Thyroid gland (tissue), 4 donors: ENCODE measurements around the gene GJC2. TPM values are rescaled to one million over a fixed set of nuclear protein-coding genes. Genes with fewer than 3 reads are reported as not detected.
A peak's percentile ranks its signal among the peaks of the same experiment; 100 is the strongest.
"Not testable (repeated sequence)": the region's sequence is repeated elsewhere in the genome, so short reads cannot be mapped to it uniquely, and the experiment has no call there.

Experiments used
- DNase-seq, 2 donors: peaks; one replicate each; pipeline ENCODE4 v3.0.0-alpha.2; 2019
- H3K27ac ChIP-seq, 3 donors: fragments of 200-600 bp; sonication (generic); 1 replicate in 2 of 3; 2 replicates in 1 of 3; pipeline ENCODE4 v1.5.1; 2016 to 2019; ENCODE audit warnings: mild to moderate bottlenecking in 1 of 3, moderate library complexity in 1 of 3
- H3K27me3 ChIP-seq: fragments of 200-600 bp; sonication (generic); one replicate; pipeline ENCODE4 v1.5.1; 2019
- H3K36me3 ChIP-seq, 2 donors: fragments of 200-600 bp; sonication (generic); one replicate each; pipeline ENCODE4 v1.5.1; 2016 to 2019
- H3K4me1 ChIP-seq, 2 donors: fragments of 200-600 bp; sonication (generic); one replicate each; pipeline ENCODE4 v1.5.1; 2017 to 2019
- H3K4me3 ChIP-seq, 3 donors: fragments of 200-600 bp; sonication (generic); replicated peaks in 1 of 3; 1 replicate in 2 of 3; 2 replicates in 1 of 3; pipeline ENCODE4 v1.5.1; 2016; ENCODE audit warnings: mild to moderate bottlenecking in 1 of 3
- H3K9me3 ChIP-seq: fragments of 200-600 bp; sonication (generic); one replicate; pipeline ENCODE4 v1.5.1; 2017
- POLR2A ChIP-seq, 2 donors: fragments of 450-650 bp; IDR thresholded peaks; one replicate each; pipeline ENCODE4 v1.6.1; 2017; ENCODE audit warnings: antibody characterized with exemption in 2 of 2, mild to moderate bottlenecking in 2 of 2, moderate library complexity in 1 of 2
- WGBS, 2 donors: methylation state at CpG; one replicate each; pipeline ENCODE4 v1.1.5; 2017; 5-methylcytosine and 5-hydroxymethylcytosine counted together
- intact Hi-C: fragments of 100-400 bp; cut with DNase I; formaldehyde crosslinking; loops from one replicate; pipeline ENCODE4 v1.15.1; 2023
- total RNA-seq, 4 donors: library from RNA; depleted of rRNA; stranded (reverse); fragments of >200 nt; gene quantifications; one replicate each; pipeline ENCODE4 v1.2.3, GENCODE V29; 2016
- TF ChIP-seq, protein P1 (sequence below), 6 experiments: fragments of 200-600 bp in 3 of 6; fragments of 450-650 bp in 3 of 6; sonication (generic) in 3 of 6; IDR thresholded peaks; one replicate each; pipeline ENCODE4 v1.5.1; 2016 to 2019; ENCODE audit warnings: antibody characterized with exemption in 6 of 6, mild to moderate bottlenecking in 2 of 6, inconsistent platforms in 1 of 6, moderate library complexity in 1 of 6

The GJC2 gene
- total RNA-seq, 4 donors from 2014 or later, result 2.1 to 14.0 (median 3.8) TPM

DNA sequence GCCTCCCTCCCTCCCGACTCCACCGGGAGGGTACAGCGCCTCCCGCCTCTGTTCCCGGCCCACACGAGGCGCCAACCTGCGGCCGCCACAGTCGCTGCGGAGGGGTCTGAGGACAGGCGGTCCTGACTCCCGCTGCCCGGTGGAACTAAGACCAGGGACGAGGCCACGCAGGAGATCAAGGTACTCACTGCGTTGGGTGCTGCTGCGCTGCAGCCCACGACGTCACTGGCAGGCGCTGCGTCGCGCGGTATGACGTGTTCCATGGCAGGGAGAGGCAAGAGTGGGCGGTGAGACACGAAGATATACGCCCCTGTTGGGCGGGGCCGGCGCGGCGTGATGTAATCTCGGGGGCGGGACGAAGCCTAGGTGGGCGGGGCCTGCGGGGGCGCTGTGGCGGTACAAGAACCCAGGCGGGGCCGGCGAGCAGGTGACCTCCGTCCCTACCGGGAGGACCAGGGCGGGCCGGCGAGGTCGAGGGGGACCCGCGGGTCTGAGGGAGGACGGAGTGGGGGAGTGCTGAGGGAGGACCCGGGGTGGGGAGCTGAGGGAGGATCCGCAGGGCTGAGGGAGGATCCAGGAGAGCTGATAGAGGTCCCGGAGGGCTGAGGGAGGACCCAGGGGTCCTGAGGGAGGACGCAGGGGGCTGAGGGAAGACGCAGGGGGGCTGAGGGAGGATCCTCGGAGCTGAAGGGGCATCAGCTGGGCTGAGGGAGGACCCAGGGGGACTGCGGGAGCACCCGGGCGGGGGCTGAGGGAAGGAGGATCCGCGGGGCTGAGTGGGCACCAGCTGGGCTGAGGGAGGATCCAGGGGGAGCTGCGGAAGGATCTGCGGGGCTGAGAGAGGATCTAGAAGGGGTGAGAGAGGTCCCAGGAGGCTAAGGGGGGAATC, 40.4 kb upstream of the GJC2 start, which contains the start of gene MRPL55:
Gene MRPL55, minus strand, starts transcription at position 227 of the 889 bp plus-strand sequence. CDS start 1,039 bp downstream, outside the sequence.
- no peaks in the 10 kb centered on the region for H3K27me3 ChIP-seq
- H3K27ac ChIP-seq, result peak within 1 kb of the TSS; percentile 80 to 86 (median 83)
- H3K36me3 ChIP-seq, result peaks cover 0 to 5% of the 10 kb centered on the region in 2 donors
- TF ChIP-seq, protein P1, sequence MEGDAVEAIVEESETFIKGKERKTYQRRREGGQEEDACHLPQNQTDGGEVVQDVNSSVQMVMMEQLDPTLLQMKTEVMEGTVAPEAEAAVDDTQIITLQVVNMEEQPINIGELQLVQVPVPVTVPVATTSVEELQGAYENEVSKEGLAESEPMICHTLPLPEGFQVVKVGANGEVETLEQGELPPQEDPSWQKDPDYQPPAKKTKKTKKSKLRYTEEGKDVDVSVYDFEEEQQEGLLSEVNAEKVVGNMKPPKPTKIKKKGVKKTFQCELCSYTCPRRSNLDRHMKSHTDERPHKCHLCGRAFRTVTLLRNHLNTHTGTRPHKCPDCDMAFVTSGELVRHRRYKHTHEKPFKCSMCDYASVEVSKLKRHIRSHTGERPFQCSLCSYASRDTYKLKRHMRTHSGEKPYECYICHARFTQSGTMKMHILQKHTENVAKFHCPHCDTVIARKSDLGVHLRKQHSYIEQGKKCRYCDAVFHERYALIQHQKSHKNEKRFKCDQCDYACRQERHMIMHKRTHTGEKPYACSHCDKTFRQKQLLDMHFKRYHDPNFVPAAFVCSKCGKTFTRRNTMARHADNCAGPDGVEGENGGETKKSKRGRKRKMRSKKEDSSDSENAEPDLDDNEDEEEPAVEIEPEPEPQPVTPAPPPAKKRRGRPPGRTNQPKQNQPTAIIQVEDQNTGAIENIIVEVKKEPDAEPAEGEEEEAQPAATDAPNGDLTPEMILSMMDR (IDR thresholded peaks at IDR 0.05), result peak in 2 of 6 experiments; percentile 6 to 19
- peak; percentile 82 to 87 for TF ChIP-seq POLR2A (IDR thresholded peaks at IDR 0.05)
- intact Hi-C loops, result loop anchor here (5.0 to 10.0 kb wide), 2 partner anchors 33 to 375 kb away; partner anchors contain the start of genes GUK1, JMJD4 and SNAP47
- H3K4me1 ChIP-seq, result peaks cover 15 to 16% of the 10 kb centered on the region in 2 donors
- peak; percentile 95 to 97 for DNase-seq
- H3K9me3 ChIP-seq, result no peaks in the 10 kb centered on the region
- H3K4me3 ChIP-seq, result peak within 1 kb of the TSS; percentile 57 to 96 (median 66)
- WGBS, 2 donors, result 1% methylated on average over 46 to 50 of the region's 66 CpGs

- intact Hi-C loops, result loop anchor here (5.0 to 10.0 kb wide), 2 partner anchors 32 to 375 kb away; partner anchors contain the start of genes GUK1, JMJD4 and SNAP47
- H3K27me3 ChIP-seq, result no peaks in the 10 kb centered on the region
- 36 to 38% methylated on average over 15 of the region's 15 CpGs for WGBS, 2 donors
- no peak for DNase-seq
- no peaks in the 10 kb centered on the region for H3K9me3 ChIP-seq
- peaks cover 0 to 5% of the 10 kb centered on the region in 2 donors for H3K36me3 ChIP-seq
- TF ChIP-seq, protein P1 (IDR thresholded peaks at IDR 0.05), result no peak
- TF ChIP-seq POLR2A (IDR thresholded peaks at IDR 0.05), result no peak
- peaks cover 15 to 16% of the 10 kb centered on the region in 2 donors for H3K4me1 ChIP-seq
- H3K27ac ChIP-seq, result peak overlapping the region; percentile 80 to 86 (median 83)
- peak overlapping the region; percentile 57 to 96 (median 66) for H3K4me3 ChIP-seq
Measured at GRCh38 chr1:228109962-228110488, 39.7 kb upstream of the GJC2 start.

DNA sequence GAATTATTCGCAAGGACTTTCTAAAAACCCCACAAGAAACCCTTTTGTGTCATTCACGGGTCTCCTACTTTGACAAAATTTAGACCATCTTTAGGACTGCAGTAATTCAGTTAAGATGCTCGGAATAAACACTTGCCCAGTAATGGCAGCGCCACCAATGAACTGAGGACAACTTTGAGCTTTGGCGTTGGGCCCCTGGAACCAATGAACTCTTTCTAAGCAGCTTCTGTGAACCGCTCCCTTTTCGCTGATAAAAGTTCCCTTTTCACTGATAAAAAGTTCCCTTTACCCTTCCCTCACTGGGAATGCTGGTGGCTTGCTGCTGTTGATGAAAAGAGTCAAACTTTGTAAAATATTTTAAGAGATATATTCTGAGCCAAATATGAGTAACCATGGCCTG, 39.2 kb upstream of the GJC2 start:
- intact Hi-C loops, result no loop called here
- no peaks in the 10 kb centered on the region for H3K9me3 ChIP-seq
- H3K4me3 ChIP-seq, result no peak overlapping the region
- WGBS, 2 donors, result 96 to 99% methylated on average over 7 of the region's 7 CpGs
- no peak for TF ChIP-seq POLR2A (IDR thresholded peaks at IDR 0.05)
- TF ChIP-seq, protein P1 (IDR thresholded peaks at IDR 0.05), result no peak
- no peak for DNase-seq
- peaks cover 0 to 5% of the 10 kb centered on the region in 2 donors for H3K36me3 ChIP-seq
- peaks cover 15 to 16% of the 10 kb centered on the region in 2 donors for H3K4me1 ChIP-seq
- H3K27me3 ChIP-seq, result no peaks in the 10 kb centered on the region
- H3K27ac ChIP-seq, result no peak overlapping the region

GRCh38 chr1:228111315-228111714, 38.4 kb upstream of the GJC2 start:
- H3K27me3 ChIP-seq, intact Hi-C loops, H3K9me3 ChIP-seq, H3K36me3 ChIP-seq, H3K27ac ChIP-seq, DNase-seq, H3K4me3 ChIP-seq: not testable (repeated sequence)
- WGBS, 2 donors, result 92 to 95% methylated on average over 6 of the region's 6 CpGs
- peaks cover 15 to 16% of the 10 kb centered on the region in 2 donors for H3K4me1 ChIP-seq

GRCh38 chr1:228112167-228112566, 37.6 kb upstream of the GJC2 start:
- Histone ChIP-seq H3K4me1 (peaks cover 15 to 16% of the 10 kb centered on the region in 2 donors), H3K9me3 (no peaks in the 10 kb centered on the region), H3K27ac (no peak overlapping the region), H3K27me3 (no peaks in the 10 kb centered on the region), H3K36me3 (peaks cover 0 to 5% of the 10 kb centered on the region in 2 donors), H3K4me3 (no peak overlapping the region)
- no peak for DNase-seq
- TF ChIP-seq, protein P1 (IDR thresholded peaks at IDR 0.05), result no peak
- no peak for TF ChIP-seq POLR2A (IDR thresholded peaks at IDR 0.05)
- intact Hi-C loops, result no loop called here
- 90 to 92% methylated on average over 7 of the region's 7 CpGs for WGBS, 2 donors
